HL-60 (cell line): ENCODE results near the gene RASAL1.

Experiments used
- DNase-seq, 2 experiments: peaks; one replicate each; pipeline ENCODE4 v3.0.0-alpha.2; 2010 to 2020; ENCODE audit warnings: low read depth in 1 of 2, low spot score in 1 of 2
- H3K27ac ChIP-seq: fragments of 250-450 bp; sonication (Bioruptor Pico); replicated peaks from 2 replicates; pipeline ENCODE4 v1.5.1; 2020; ENCODE audit warnings: mild to moderate bottlenecking, moderate library complexity
- H3K27me3 ChIP-seq: fragments of 250-450 bp; sonication (Bioruptor Pico); 2 replicates; pipeline ENCODE4 v1.5.1; 2021; ENCODE audit warnings: mild to moderate bottlenecking, moderate library complexity; ENCODE audit not compliant: insufficient read depth, poor library complexity, severe bottlenecking
- H3K4me3 ChIP-seq: replicated peaks from 2 replicates; pipeline ENCODE4 v1.5.1; 2011; ENCODE audit warnings: mild to moderate bottlenecking, control low read depth, low read length; ENCODE audit not compliant: insufficient read depth
- CTCF ChIP-seq: IDR thresholded peaks from one replicate; pipeline ENCODE4 v1.5.1; 2011; ENCODE audit warnings: low read length, control low read depth, inconsistent platforms; ENCODE audit not compliant: insufficient read depth
- GABPA ChIP-seq: IDR thresholded peaks from 2 replicates; pipeline ENCODE4 v1.6.1; 2012; ENCODE audit warnings: low read depth
- POLR2AphosphoS5 ChIP-seq: IDR thresholded peaks from 2 replicates; pipeline ENCODE4 v1.6.1; 2012; ENCODE audit warnings: low read depth
- REST ChIP-seq: IDR thresholded peaks from 2 replicates; pipeline ENCODE4 v1.6.1; 2012; ENCODE audit warnings: low read depth; ENCODE audit not compliant: insufficient replicate concordance
- SPI1 ChIP-seq: IDR thresholded peaks from 2 replicates; pipeline ENCODE4 v1.6.1; 2012; ENCODE audit warnings: low read depth, mild to moderate bottlenecking, borderline replicate concordance

Gene RASAL1

GRCh38 chr12:113081873-113082272 lies 53.7 kb downstream of the RASAL1 start:
- no peak for DNase-seq
- no peak overlapping the region for H3K27ac ChIP-seq
- TF ChIP-seq REST (no peak), POLR2AphosphoS5 (no peak), GABPA (no peak), SPI1 (no peak), CTCF (no peak)
- peaks cover 19% of the 10 kb centered on the region for H3K27me3 ChIP-seq
- no peak overlapping the region for H3K4me3 ChIP-seq

- H3K27me3 ChIP-seq: peaks cover 25% of the 10 kb centered on the region
- no peak overlapping the region for H3K27ac ChIP-seq
- TF ChIP-seq GABPA (no peak), SPI1 (no peak), POLR2AphosphoS5 (no peak), REST (no peak), CTCF (no peak)
- H3K4me3 ChIP-seq: no peak overlapping the region
- no peak for DNase-seq
Measured at GRCh38 chr12:113077859-113078255, 57.7 kb downstream of the RASAL1 start.

GRCh38 chr12:113077057-113077858 lies 58.3 kb downstream of the RASAL1 start:
- DNase-seq: no peak
- Histone ChIP-seq H3K4me3 (no peak overlapping the region), H3K27ac (no peak overlapping the region), H3K27me3 (peaks cover 25% of the 10 kb centered on the region)
- TF ChIP-seq CTCF (no peak), POLR2AphosphoS5 (no peak), SPI1 (no peak), GABPA (no peak), REST (no peak)
